SH-SY5Y (cell line): ENCODE results near the gene DRICH1.

ENCODE experiments used
- GATA2 ChIP-seq: IDR thresholded peaks from 2 replicates; pipeline ENCODE4 v1.6.1; 2011; ENCODE audit warnings: mild to moderate bottlenecking, low read depth, low read length
- GATA3 ChIP-seq: IDR thresholded peaks from 2 replicates; pipeline ENCODE4 v1.6.1; 2011; ENCODE audit warnings: low read depth, mild to moderate bottlenecking, low read length, moderate library complexity

- TF ChIP-seq GATA3 (no peak), GATA2 (no peak)
Observed at GRCh38 chr22:23606204-23607131, 25.7 kb downstream of the DRICH1 start.
